ENCODE results near the gene CCNC.

The CCNC gene

GRCh38 chr6:99591673-99592364 is 23.4 kb upstream of the CCNC start:
- TF ChIP-seq, protein P1, sequence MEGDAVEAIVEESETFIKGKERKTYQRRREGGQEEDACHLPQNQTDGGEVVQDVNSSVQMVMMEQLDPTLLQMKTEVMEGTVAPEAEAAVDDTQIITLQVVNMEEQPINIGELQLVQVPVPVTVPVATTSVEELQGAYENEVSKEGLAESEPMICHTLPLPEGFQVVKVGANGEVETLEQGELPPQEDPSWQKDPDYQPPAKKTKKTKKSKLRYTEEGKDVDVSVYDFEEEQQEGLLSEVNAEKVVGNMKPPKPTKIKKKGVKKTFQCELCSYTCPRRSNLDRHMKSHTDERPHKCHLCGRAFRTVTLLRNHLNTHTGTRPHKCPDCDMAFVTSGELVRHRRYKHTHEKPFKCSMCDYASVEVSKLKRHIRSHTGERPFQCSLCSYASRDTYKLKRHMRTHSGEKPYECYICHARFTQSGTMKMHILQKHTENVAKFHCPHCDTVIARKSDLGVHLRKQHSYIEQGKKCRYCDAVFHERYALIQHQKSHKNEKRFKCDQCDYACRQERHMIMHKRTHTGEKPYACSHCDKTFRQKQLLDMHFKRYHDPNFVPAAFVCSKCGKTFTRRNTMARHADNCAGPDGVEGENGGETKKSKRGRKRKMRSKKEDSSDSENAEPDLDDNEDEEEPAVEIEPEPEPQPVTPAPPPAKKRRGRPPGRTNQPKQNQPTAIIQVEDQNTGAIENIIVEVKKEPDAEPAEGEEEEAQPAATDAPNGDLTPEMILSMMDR (IDR thresholded peaks at IDR 0.05), result no peak

DNA sequence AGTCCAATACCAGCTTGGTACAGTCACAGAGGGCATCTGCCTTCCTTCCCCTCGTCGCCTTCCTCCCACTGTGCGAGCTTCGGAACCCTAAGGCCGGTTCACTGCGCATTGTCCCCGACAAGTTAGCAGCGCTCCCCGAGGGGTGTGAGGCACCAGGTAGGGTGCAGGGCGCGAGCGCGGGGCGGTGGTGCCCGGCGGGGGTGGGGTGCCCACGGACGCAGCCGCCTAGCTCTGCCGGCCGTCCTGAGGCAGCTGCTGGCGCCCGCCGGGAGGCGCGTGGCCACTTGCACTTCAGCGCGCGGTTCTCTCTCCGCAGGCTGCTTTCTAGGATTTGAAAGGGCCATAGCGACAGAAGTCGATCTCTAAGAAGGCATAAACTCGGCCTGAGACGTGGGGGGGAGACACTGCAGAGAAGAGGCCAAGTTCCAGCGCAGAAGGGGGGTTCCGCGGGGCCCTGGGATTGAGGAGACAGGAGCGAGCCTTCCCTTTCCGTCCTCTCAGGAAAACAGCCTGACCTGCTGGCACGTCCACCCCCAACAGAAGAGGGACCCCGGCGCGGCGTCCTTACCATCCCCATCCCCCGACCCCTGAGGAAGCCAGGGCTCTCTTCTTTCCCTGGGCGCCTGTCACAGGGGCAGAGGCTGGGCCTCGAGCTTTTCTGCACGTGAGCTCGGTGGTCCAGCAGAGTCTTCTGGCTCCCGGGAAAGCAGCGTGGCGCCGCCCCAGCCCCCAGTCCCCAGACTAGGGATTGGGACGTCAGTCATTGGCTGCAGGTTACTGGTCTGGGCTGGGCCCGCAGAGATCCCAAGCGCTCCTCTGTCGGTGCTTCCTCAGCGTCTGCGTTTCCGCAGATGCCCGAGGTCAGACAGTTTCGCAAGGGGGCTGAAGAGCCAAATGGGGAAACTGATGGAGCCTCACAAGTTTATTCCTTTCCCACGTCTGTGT is 22.5 kb upstream of the CCNC start:
- TF ChIP-seq, protein P1 (IDR thresholded peaks at IDR 0.05), result no peak

- TF ChIP-seq, protein P1 (IDR thresholded peaks at IDR 0.05), result no peak
Measured at GRCh38 chr6:99589907-99590493, 21.5 kb upstream of the CCNC start.

DNA sequence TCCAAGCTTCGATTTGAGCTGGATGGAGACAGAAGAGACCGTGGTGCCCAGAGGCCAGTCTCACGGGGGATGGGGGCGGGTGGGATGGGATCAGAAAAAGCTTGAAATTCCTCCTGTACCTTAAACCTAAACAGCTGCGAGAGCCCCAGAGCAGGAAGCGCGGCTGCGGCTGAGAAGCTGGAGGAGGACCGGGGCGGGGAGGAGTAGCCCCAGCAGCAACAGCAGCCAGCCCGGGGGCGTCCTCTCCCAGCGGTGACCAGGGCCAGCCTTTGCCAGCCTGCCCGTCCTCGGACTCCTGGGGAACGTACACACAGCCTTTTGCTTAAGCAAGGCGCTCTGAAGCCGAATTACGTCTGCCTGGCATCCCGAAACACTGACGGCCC is 20.8 kb upstream of the CCNC start:
- TF ChIP-seq, protein P1 (IDR thresholded peaks at IDR 0.05), result no peak

DNA sequence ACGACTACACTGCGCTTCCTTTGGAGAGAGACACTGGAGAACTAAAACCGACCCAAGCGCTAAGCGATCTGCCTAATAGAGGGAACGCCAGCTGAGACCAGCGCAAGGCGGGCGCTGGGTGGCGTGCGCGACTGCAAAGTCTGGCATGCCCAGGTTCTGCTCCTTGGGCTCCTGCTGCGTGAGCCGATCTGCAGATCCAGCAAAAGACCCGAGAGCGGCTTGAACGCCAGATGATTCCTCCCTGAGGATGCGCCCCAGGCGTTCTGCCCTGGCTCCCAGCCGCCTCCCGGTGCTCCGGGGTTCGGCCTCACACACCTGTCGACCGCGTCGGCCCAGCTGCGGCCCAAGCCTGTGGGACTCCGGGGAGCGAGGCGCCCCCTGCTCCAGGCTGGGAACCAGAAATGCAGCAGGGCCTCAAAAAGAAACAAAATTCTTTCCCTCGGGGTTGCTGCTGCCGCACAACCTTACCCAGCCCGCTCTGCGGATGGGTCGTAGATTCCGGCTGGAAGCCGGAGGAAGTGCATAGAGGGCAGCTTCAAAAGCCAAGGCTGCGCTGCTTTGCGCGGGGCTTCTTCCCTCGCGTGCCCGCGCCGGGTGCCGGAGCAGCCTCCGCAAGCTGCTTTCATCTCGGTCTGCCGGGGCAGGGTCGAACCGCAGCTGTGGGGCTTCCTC is 20.3 kb upstream of the CCNC start:
- TF ChIP-seq, protein P1 (IDR thresholded peaks at IDR 0.05), result peak; percentile 69

DNA sequence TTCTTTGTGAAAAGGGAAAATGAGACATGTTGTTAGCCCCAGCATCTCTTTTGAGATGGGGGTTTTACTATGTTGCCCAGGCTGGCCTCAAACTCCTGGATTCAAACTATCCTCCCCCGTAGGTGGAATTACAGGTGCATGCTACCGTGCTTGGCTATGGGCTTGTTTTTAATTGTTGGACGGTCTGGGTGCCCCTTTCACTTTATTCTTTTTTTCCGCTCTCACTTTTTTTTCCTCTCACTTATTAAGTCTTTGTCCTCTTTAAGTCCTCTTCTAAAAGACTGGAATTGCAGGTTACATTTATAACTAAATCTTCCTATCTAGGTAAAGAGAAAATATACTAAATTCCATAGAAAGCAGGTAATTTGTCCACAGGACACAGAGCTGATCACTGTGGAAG is 19.3 kb upstream of the CCNC start:
- TF ChIP-seq, protein P1 (IDR thresholded peaks at IDR 0.05), result no peak

DNA sequence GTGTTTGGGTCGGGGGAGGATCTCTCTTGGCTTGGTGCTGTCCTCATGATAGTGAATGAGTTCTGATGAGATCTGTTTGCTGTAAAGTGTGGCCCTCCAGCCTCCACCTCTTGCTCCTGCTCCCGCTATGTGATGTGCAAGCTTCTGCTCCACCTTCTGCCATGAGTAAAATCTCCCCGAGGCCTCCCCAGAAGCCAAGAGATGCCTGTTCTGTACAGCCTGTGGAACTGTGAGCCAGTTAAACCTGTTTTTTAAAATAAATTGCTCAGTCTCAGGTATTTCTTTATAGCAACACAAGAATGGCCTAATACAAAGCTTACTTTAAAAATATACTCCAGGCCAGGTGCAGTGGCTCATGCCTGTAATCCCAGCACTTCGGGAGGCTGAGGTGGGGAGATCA is 11.3 kb upstream of the CCNC start:
- TF ChIP-seq, protein P1 (IDR thresholded peaks at IDR 0.05), result no peak
